DOHH2 (cell line): ENCODE data around the gene TAAR1.

Source experiments
- CTCF ChIP-seq: fragments of 200-600 bp; sonication (generic); IDR thresholded peaks from one replicate; pipeline ENCODE4 v1.5.1; 2014; ENCODE audit warnings: antibody characterized with exemption, mild to moderate bottlenecking, low read depth, low read length; ENCODE audit not compliant: poor library complexity, severe bottlenecking
- EZH2phosphoT487 ChIP-seq: fragments of 200-600 bp; sonication (generic); IDR thresholded peaks from 2 replicates; pipeline ENCODE4 v1.6.1; 2017; ENCODE audit warnings: borderline replicate concordance, mild to moderate bottlenecking, antibody characterized with exemption, low read length, moderate library complexity, mixed read lengths

GRCh38 chr6:132686531-132686930, 27.5 kb upstream of the TAAR1 start:
- TF ChIP-seq CTCF (no peak), EZH2phosphoT487 (no peak)
